SU-DHL-6 (cell line): ENCODE measurements around the gene ABCA13.

Experiments
- EZH2phosphoT487 ChIP-seq: fragments of 200-600 bp; sonication (generic), shearing (Covaris generic); conservative IDR thresholded peaks from 2 replicates; pipeline ENCODE4 v1.6.1; 2018; ENCODE audit warnings: mild to moderate bottlenecking, antibody characterized with exemption, low read length, moderate library complexity, mixed read lengths
- TF ChIP-seq, protein P1 (sequence below): fragments of 200-600 bp; sonication (generic); IDR thresholded peaks from one replicate; pipeline ENCODE4 v1.5.1; 2017; ENCODE audit warnings: antibody characterized with exemption, mild to moderate bottlenecking, low read length, moderate library complexity; ENCODE audit not compliant: insufficient read depth, poor library complexity, severe bottlenecking

DNA sequence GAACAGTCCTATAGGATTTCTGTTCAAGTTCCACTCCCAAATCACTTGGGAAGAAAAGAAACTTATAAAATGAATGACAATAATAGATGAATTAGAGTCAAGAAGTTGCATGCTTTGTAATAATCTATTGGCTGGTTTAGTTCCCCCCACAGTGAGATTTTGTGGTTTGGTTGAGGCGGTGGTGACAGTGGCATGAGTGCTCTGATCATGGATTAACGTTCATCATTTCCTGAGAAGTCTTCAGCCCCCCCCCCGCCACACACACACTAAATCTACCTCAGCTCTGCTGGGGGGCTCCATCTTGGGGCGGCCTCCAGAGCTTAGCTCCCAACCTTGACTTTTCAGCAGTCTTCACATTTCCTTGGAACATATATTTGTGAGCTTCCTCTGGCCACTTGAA lies 121.7 kb downstream of the ABCA13 start:
- TF ChIP-seq, protein P1, sequence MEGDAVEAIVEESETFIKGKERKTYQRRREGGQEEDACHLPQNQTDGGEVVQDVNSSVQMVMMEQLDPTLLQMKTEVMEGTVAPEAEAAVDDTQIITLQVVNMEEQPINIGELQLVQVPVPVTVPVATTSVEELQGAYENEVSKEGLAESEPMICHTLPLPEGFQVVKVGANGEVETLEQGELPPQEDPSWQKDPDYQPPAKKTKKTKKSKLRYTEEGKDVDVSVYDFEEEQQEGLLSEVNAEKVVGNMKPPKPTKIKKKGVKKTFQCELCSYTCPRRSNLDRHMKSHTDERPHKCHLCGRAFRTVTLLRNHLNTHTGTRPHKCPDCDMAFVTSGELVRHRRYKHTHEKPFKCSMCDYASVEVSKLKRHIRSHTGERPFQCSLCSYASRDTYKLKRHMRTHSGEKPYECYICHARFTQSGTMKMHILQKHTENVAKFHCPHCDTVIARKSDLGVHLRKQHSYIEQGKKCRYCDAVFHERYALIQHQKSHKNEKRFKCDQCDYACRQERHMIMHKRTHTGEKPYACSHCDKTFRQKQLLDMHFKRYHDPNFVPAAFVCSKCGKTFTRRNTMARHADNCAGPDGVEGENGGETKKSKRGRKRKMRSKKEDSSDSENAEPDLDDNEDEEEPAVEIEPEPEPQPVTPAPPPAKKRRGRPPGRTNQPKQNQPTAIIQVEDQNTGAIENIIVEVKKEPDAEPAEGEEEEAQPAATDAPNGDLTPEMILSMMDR: no peak
- no peak for TF ChIP-seq EZH2phosphoT487
